H1 (cell line): ENCODE data around the gene GPR155. TPM values are rescaled to one million over a fixed set of nuclear protein-coding genes. Genes with fewer than 3 reads are reported as not detected.
A peak's percentile ranks its signal among the peaks of the same experiment; 100 is the strongest.

Source experiments
- CBX5 ChIP-seq: fragments of 300-800, 300-1000 bp; sonication (generic); IDR thresholded peaks from 2 replicates; pipeline ENCODE4 v1.7.1; 2016; ENCODE audit warnings: antibody characterized with exemption, low read length, low read depth
- CHD7 ChIP-seq: fragments of 300-600 bp; sonication (generic); IDR thresholded peaks from 2 replicates; pipeline ENCODE4 v1.7.1; 2012; ENCODE audit warnings: low read length, moderate library complexity, mild to moderate bottlenecking, inconsistent platforms; ENCODE audit not compliant: insufficient replicate concordance
- EP300 ChIP-seq, 2 experiments: IDR thresholded peaks; 1 replicate in 1 of 2; 2 replicates in 1 of 2; pipeline ENCODE4 v1.6.1; 2011 to 2012; ENCODE audit warnings: low read depth in 2 of 2, low read length in 2 of 2, mild to moderate bottlenecking in 2 of 2, borderline replicate concordance in 1 of 2, inconsistent platforms in 1 of 2, moderate library complexity in 1 of 2
- GABPA ChIP-seq: IDR thresholded peaks from 2 replicates; pipeline ENCODE4 v1.6.1; 2011; ENCODE audit warnings: mild to moderate bottlenecking, low read length, moderate library complexity, borderline replicate concordance; ENCODE audit not compliant: insufficient read depth
- HDAC6 ChIP-seq: IDR thresholded peaks from one replicate; pipeline ENCODE4 v1.7.1; 2012; ENCODE audit warnings: low read depth, mild to moderate bottlenecking, inconsistent platforms, low read length, moderate library complexity
- TBP ChIP-seq: IDR thresholded peaks from 2 replicates; pipeline ENCODE4 v1.6.1; 2011; ENCODE audit warnings: low read depth, low read length, improper control_type of control experiment
- TCF12 ChIP-seq: IDR thresholded peaks from 2 replicates; pipeline ENCODE4 v1.6.1; 2011; ENCODE audit warnings: low read depth, mild to moderate bottlenecking, low read length
- polyA plus RNA-seq, 7 experiments: library from polyadenylated mRNA; depleted of rRNA in 3 of 7; stranded (reverse) in 5 of 7; unstranded in 2 of 7; fragments of >200 nt in 5 of 7; fragments of 200-250 nt in 2 of 7; gene quantifications; 1 replicate in 5 of 7; 2 replicates in 1 of 7; 4 replicates in 1 of 7; pipeline versions ENCODE4 v1.2.1 to v1.2.3, GENCODE V29; 2011 to 2013; ENCODE audit warnings: missing spikeins in 2 of 7, mixed read lengths in 2 of 7
- total RNA-seq: library from RNA; stranded (reverse); fragmentation: NEBNext Ultra II Directional; extraction: Animal tissue kit (Norgen Biotek cat#: 25700); gene quantifications from 2 replicates; pipeline ENCODE4 v1.2.1, GENCODE V29; 2021

The GPR155 gene
- total and polyA plus RNA-seq, 2 of the 8 experiments (the other 6 are each of a cell fraction or from before 2014, with no cell fraction given), result 0.26 to 2.1 TPM

GRCh38 chr2:174395284-174395968 is 91.4 kb downstream of the GPR155 start, which contains the start of gene SCRN3 (continued):
- TF ChIP-seq CHD7 (no peak), HDAC6 (no peak), TCF12 (0 out of 2 replicates have a peak, but pooled peaks have one; percentile 74), EP300 (IDR thresholded peaks at IDR 0.05; ENCODE audit: borderline replicate concordance in 1 of 2, low read depth in 2 of 2, low read length in 2 of 2) (peak in 1 of 2 experiments; percentile 83; a peak in 1 of 3 replicates), CBX5 (no peak), TBP (peak; percentile 28; the same call in 1 of the 2 replicates), GABPA (peak; percentile 92)
